ENCODE results near the gene ASIC4.

The ASIC4 gene, protein sequence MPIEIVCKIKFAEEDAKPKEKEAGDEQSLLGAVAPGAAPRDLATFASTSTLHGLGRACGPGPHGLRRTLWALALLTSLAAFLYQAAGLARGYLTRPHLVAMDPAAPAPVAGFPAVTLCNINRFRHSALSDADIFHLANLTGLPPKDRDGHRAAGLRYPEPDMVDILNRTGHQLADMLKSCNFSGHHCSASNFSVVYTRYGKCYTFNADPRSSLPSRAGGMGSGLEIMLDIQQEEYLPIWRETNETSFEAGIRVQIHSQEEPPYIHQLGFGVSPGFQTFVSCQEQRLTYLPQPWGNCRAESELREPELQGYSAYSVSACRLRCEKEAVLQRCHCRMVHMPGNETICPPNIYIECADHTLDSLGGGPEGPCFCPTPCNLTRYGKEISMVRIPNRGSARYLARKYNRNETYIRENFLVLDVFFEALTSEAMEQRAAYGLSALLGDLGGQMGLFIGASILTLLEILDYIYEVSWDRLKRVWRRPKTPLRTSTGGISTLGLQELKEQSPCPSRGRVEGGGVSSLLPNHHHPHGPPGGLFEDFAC

DNA sequence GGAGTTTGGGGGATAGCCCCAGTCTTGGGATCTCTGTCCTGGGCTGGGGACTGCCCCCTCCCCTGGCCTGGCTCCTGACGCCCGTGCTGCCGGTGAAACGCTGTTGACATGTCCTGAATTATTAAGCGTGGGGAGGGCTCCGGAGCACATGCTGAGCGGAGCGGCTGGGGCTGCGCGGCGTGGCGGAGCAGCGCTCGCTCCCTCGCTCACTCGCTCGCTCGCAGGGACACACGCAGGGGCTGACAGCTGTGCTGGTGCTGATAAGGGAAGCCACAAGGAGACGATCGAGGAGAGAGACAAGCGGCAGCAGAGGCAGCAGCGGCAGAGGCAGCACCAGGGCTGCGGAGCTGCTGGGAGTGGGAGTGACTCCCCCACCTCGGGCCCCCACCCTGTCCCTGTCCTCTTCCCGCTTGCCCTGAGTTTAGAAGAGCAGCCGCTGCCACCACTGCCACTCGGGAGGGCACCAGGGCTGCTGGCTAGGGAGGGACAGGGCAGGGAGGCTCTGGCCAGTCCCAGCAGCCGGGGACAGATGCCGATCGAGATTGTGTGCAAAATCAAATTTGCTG is at the start of gene ASIC4:
TSS of gene ASIC4 (plus strand) at position 287 of the 566 bp plus-strand sequence. CDS start at position 530, 243 bp downstream.
- no peak for DNase-seq

DNA sequence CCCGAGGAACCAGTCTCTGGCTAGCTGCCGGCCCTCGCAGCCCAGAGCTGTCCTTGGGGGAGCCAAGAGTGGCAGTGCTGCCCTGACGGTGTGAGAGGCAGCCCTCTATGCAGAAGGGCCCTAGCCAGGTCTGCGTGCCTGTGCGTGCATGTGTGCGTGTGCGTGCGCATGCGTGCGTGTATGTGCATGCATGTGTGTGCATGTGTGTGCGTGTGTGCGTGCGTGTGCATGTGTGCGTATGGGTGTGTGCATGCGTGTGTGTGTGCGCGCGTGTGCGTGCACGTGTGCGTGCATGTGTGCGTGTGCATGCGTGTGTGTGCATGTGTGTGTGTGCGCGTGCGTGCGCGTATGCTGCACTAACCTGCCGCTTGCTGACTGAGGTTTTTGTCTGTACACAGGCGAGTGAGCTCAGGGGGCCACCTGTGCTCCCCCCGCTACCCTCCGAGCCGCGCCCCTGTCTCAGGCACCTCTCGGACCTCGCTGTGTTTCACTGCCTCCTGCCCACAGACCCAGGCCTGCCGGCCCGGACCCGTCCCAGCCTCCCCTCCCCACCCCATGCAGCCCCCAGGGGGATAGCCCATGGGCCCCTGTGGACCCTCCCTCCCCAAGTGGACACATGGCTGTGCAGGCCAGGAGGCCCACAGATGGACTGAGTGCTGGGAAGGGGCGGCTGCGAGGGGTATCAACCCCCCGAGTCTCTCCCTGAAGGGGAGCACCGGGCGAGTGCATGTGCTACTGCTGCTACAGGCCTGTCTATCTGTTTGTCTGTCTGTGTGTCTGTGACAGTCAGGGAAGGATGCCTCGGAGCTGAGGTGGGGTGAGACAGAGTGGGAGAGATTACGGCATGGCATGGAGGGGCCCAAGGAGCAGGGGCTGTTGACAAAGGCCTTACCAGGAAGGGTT is 48.4 kb upstream of the ASIC4 start:
- DNase-seq: no peak

DNA sequence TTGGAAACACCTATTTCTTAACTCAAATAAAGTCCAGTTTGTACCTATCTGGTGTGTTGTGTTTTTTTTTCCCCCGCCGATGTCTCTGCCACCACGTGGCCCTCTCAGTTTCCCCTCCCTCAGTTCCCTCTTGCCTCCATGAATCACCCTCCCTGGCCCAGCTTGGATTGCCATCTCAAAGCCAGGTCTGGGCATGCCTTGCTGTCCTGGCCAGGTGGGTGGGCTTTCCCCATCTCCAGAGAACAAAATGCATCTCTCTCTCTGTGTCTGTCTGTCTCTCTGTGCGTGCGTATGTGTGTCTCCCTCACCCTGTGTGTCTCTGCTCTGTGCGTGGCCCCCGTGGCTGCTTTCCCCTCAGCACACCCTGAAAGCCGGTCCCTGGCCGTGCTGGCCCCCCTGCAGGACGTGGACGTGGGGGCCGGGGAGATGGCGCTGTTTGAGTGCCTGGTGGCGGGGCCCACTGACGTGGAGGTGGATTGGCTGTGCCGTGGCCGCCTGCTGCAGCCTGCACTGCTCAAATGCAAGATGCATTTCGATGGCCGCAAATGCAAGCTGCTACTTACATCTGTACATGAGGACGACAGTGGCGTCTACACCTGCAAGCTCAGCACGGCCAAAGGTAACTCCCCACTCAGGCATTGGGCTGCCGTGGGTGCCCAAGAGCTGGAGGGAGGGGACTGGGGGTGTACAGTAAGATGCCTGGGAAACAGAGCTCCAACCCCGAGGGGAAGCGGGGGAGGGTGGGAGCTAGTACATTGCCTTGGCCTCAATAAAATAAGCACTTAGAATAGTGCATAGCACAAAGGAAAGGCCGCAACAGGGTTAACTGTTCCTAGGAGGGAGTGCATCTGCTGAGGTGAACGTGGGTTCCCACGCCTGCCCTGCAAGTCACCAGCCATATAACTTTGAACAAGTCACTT is 47.2 kb upstream of the ASIC4 start:
- DNase-seq: no peak

DNA sequence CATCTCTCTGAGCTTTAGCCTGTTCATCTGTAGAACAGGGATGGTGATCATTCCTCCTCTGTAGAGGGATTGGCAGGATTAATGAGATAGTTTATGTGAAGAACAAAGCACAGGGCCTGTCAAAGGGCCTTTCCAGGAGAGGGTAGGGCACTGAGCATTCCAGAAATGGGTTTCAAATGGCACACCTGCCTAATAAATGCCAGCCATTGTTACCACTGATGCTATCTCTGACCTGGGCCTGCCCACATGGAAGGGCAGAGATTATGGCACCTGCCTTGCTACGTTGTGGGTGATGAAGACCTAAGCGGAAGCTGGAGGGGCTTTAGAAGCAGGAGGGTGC is 46.6 kb upstream of the ASIC4 start:
- DNase-seq: no peak

DNA sequence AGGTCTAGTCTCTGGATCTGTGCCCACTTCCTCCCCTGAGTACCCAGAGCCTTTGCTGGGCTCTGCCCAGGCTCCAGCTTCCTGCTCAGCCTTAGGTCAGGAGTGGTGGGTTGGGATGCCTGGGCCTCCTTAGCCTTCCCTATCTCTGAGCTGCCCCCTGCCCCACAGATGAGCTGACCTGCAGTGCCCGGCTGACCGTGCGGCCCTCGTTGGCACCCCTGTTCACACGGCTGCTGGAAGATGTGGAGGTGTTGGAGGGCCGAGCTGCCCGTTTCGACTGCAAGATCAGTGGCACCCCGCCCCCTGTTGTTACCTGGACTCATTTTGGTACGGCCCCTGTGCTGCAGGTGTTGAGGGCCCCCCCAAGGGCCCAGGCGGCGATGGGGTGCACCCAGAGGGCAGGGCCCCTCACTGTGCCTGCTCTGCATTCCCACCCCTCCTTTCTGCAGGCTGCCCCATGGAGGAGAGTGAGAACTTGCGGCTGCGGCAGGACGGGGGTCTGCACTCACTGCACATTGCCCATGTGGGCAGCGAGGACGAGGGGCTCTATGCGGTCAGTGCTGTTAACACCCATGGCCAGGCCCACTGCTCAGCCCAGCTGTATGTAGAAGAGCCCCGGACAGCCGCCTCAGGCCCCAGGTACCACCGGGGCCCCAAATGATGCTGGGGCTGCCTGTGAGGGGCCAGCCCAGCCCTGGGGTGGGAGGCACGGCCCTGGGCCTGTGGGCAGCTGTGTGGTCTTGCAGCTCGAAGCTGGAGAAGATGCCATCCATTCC is 45.7 kb upstream of the ASIC4 start:
- peak; percentile 19 for DNase-seq

DNA sequence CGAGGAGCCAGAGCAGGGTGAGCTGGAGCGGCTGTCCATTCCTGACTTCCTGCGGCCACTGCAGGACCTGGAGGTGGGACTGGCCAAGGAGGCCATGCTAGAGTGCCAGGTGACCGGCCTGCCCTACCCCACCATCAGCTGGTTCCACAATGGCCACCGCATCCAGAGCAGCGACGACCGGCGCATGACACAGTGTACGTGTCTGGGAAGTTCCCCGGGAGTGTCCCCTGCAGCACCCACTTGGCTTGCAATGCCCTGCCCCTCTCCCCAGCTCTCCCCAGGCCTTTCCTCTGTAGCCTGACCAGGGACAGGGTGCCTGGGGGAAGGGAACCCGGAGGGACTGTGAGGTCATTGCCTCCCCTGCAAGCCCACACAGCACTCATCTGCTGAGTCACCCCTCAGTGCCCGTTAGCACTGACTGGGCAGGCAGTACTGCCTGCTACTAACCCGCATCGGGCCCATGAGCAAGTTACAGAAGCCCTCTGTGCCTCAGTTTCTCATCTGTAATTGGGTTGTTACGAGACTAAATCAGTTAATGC is 45.0 kb upstream of the ASIC4 start:
- peak; percentile 90 for DNase-seq

DNA sequence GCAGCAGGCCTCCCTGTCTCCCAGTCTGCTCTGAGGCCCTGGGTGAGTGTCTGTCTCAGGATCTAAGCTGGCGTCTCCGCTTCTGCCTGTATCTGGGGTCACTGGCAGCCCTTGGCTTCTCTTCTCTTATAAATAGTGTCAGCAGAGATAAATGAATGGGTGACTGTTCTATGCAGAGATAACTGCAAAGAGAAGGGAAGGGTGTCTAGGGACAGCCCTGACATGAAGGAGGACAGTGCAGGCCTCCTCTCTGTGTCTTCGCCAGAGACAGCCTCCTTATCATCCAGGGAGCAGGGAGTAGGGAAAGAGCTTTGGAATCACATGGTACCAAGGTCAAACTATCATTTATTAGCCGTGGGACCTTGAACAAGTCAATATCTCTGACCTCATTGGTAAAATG is 43.9 kb upstream of the ASIC4 start:
- DNase-seq: no peak

DNA sequence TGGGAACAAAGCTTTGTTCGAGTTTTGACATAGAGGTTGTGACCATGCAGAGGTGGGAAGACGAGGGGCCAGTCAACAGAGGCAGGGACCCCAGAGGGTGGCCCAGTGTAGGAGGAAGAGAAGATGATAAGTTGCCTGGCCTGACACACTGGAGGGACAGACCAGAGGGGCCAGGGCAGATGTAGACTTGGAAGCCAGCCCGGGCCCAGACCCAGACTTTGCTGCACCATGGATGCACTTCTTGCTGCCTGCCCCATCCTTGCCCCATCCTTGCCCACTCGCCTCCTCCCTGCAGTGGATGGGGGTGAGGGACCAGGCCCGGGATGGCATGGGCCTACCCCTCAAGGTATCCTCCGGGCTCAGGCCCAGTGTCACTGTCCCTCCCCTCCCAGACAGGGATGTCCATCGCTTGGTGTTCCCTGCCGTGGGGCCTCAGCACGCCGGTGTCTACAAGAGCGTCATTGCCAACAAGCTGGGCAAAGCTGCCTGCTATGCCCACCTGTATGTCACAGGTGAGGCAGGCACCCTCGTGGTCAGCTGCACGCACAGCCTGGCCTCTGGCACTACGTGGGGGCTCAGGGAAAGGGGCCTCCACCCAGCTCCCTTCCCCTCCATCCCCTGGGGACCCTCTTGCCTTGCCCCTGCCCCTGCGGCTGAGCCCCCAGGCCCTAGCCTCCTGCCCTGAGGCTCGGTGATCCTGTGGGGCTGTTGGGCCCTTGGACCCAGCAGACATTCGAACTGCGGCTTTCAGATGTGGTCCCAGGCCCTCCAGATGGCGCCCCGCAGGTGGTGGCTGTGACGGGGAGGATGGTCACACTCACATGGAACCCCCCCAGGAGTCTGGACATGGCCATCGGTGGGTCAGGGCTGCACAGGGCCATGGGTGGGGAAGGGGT is 42.6 kb upstream of the ASIC4 start:
- DNase-seq: no peak

DNA sequence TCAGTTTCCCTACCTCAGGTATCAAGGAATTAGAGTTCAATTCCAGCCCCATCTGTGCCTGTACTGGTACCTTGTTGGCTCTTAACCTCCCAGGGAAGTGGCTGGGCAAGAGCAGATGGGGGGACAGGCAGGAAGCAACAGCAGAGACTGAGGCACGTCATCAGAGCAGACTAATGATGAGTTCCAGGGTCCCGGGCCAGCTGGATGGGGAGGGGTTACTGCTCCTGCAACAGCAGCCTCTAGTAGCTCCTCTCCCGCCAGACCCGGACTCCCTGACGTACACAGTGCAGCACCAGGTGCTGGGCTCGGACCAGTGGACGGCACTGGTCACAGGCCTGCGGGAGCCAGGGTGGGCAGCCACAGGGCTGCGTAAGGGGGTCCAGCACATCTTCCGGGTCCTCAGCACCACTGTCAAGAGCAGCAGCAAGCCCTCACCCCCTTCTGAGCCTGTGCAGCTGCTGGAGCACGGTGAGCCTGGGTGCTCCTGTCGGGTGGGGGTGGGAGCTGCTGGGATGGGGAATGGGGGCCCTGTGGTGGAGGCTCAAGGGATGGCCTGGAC is 41.6 kb upstream of the ASIC4 start:
- DNase-seq: no peak

DNA sequence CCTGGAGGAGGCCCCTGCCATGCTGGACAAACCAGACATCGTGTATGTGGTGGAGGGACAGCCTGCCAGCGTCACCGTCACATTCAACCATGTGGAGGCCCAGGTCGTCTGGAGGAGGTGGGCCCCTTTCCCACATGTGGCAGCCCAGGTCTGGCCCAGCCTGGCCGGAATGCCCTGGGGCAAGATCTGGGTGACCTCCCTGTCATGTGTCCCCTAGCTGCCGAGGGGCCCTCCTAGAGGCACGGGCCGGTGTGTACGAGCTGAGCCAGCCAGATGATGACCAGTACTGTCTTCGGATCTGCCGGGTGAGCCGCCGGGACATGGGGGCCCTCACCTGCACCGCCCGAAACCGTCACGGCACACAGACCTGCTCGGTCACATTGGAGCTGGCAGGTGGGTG is 40.8 kb upstream of the ASIC4 start:
- DNase-seq: no peak

DNA sequence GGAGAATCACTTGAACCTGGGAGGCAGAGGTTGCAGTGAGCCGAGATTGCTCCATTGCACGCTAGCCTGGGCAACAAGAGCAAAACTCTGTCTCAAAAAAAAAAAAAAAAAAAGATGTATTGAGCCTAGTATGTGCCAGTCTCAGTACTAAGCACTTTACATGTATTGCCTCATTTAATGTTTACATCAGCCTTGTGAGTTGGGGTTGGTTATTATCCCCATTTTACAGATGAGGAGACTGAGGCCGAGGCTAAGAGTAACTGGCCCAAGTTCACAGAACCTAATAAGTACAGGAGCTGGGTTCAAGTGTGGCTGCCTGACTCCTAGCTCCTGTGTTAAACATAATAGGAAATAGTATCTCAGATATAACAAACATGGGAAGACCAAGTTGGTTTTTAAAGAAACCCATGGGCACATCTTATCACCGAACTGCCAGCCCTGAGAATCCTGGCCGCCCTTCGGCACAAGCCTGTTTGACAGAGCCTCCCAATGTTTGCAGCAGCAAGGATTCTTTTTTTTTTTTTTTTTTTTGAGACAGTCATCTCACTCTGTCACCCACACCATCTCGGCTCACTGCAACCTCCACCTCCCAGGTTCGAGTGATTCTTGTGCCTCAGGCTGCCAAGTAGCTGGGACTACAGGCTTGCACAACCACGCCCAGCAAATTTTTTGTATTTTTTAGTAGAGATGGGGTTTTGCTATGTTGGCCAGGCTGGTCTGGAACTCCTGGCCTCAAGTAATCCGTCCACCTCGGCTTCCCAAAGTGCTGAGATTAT is 39.8 kb upstream of the ASIC4 start:
- DNase-seq: no peak

DNA sequence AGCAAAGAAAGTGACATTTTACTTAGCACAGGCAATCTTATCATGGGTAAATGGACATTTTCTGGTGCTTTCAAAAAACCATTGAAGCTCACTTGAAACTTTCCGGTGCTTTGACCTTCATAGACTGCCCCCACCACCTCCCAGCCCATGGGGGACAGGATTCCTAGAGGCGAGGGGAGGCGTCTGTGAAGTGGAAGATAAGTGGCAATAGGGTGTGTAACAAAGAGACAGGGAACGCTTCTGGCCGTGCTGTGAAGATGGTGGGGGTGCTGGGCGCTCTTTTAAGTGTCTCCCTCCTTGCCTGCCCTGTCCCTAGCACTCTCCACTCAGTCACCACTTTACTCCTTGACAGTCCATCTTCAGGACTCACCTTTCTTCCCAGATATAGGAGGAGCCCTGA is 39.0 kb upstream of the ASIC4 start:
- no peak for DNase-seq

DNA sequence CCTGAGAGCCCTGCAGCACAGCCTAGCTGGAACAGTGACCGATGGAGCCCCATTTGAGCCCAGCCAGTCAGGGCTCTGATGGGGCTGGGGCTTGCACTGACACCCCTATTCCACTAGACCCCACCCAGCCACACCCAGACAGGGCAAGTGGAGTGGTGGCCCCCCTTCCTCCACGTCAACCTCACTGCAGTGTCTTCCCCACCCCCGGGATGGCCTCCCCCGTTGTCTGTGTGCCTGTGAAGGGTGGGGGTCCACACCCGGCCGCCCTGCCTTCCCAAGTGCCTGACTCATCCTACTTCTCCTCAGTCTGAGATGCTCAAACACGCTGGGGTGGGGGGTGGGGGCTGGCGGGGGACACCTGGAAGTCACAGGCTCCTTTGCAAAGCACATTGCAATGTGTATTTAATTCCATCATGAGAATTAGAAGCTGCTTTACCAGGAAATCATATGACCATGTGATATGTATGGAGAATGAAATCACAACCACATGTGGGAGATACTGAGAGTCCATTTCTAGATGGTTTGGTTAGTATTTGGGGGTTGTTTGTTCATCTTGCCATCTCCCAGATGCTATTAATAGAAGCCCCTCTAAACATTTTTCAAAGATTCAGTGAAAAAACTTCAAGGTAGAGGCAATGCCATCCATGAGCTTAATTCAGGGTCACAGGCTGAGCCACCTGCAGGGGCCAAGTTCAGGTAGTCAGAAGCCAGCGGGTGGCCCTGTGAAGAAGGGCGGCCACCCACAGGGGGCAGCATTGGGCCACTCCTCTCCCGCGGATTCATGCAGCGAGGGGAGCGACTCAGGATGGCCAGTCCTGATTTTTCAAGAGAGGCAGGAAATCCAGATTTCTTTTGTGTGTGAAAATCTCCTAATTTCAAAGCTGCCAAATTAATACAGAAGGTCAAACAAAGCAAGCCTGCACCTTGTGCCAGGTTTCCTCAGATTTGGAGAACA is 38.3 kb upstream of the ASIC4 start:
- peak; percentile 46 for DNase-seq

DNA sequence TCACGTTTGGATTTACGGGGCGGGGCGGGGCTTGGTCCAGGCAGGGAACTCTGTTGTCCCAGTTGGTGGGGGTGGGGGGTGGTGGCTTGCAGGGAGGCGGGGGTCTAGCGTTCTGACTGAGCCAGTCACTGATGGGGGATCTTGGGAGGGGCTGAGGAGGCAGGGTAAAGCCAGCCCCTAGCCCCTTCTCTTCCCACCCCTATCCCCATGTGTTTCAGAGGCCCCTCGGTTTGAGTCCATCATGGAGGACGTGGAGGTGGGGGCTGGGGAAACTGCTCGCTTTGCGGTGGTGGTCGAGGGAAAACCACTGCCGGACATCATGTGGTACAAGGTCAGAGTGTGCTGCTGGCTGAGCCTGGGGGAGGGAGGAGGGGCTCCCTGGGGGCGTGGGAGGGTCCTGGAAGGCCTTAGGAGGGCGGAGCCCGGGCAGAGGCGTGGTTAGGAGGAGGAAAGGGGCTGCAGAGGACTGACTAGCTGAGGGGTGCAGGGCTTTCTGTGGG is 37.6 kb upstream of the ASIC4 start:
- DNase-seq: no peak

DNA sequence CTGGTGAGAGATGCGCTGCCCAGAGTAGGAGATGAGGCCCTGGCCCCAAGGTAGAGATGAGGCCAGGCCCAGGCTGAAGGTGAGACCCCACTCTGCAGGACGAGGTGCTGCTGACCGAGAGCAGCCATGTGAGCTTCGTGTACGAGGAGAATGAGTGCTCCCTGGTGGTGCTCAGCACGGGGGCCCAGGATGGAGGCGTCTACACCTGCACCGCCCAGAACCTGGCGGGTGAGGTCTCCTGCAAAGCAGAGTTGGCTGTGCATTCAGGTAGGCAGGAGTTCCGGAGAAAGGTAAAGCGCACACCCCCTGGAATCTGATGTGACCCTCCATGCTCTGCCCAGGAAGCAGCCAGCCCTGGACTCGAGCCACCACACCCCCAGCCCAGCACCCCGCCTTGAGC is 37.1 kb upstream of the ASIC4 start:
- DNase-seq: no peak

DNA sequence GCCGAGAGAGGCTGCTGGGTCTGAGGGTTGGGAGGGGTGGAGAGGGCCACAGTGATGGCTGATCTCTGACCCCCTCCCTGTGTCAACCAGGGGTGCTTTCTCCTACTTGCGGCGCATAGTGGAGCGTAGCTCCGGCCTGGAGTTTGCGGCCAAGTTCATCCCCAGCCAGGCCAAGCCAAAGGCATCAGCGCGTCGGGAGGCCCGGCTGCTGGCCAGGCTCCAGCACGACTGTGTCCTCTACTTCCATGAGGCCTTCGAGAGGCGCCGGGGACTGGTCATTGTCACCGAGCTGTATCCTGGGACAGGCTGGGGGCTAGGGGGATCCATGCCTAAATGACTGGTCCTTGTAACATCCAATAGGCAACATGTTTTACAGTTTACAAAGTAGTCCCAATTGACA is 36.5 kb upstream of the ASIC4 start:
- DNase-seq: no peak

DNA sequence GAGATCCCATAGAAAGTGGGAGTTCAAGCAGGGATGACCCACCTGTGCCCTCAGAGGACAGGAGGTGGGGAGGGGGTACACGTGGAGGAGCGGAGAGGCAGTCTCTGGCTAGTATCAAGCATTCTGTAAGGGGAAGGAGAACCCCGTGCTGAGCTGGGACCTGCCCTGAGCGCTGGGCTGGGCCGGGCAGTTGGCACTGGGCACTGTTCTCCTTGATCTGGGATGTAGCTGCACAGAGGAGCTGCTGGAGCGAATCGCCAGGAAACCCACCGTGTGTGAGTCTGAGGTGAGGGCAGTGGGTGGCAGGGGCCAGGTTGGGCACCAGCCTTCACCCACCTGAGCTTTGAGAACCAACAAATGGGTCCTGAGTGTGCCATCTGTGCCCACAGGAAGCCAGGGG is 35.4 kb upstream of the ASIC4 start:
- no peak for DNase-seq

DNA sequence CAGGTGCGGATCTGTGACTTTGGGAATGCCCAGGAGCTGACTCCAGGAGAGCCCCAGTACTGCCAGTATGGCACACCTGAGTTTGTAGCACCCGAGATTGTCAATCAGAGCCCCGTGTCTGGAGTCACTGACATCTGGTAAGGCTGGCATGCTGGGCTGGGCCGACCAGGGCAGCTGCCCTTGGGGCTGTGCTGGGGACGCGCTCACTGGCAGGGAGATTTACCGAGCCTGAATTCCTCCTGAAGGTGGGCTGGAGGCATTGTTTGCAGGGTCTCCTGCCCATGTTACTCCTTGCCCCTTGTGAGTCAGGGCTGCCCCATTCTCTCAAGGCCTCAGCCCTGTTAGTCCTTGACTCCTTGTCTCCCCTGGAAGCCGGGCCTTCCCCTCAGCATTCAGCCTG is 34.3 kb upstream of the ASIC4 start:
- no peak for DNase-seq

Measured in EL (cell line).